NB4 (cell line): Measurements from ENCODE around the gene HGS.

ENCODE experiments used
- CTCF ChIP-seq: IDR thresholded peaks from one replicate; pipeline ENCODE4 v1.5.1; 2012; ENCODE audit warnings: low read depth, low read length
- MAX ChIP-seq: IDR thresholded peaks from 2 replicates; pipeline ENCODE4 v1.6.1; 2011; ENCODE audit warnings: low read depth, low read length
- MYC ChIP-seq: IDR thresholded peaks from 2 replicates; pipeline ENCODE4 v1.6.1; 2011; ENCODE audit warnings: low read depth, low read length
- POLR2A ChIP-seq: IDR thresholded peaks from 2 replicates; pipeline ENCODE4 v1.6.1; 2011; ENCODE audit warnings: mild to moderate bottlenecking; ENCODE audit not compliant: insufficient read length; ENCODE audit errors: extremely low read depth

- TF ChIP-seq CTCF = no peak
- TF ChIP-seq POLR2A = peak; percentile 59
- peak; percentile 81 for TF ChIP-seq MAX
- TF ChIP-seq MYC = peak; percentile 92
These were observed 51.7 kb downstream of the HGS start for GRCh38 chr17:81735264-81736102.
